Hepatocyte (in vitro differentiated cells): Measurements from ENCODE around the gene CLEC4D. TPM values are rescaled to one million over a fixed set of nuclear protein-coding genes. Genes with fewer than 3 reads are reported as not detected.

Experiments
- DNase-seq: peaks from one replicate; pipeline ENCODE4 v3.0.0-alpha.2; 2016; ENCODE audit warnings: low spot score
- H2AFZ ChIP-seq: fragments of 200-600 bp; sonication (generic); 2 replicates; pipeline ENCODE4 v1.6.0; 2016; ENCODE audit warnings: antibody characterized with exemption, mild to moderate bottlenecking
- H3K27ac ChIP-seq: fragments of 200-600 bp; sonication (generic); 2 replicates; pipeline ENCODE4 v1.5.1; 2016; ENCODE audit warnings: mild to moderate bottlenecking
- H3K27me3 ChIP-seq: fragments of 200-600 bp; sonication (generic); 2 replicates; pipeline ENCODE4 v1.6.1; 2016
- H3K36me3 ChIP-seq: fragments of 200-600 bp; sonication (generic); replicated peaks from 2 replicates; pipeline ENCODE4 v1.5.1; 2016; ENCODE audit warnings: low read depth; ENCODE audit not compliant: insufficient read depth
- H3K4me1 ChIP-seq: fragments of 200-600 bp; sonication (generic); 2 replicates; pipeline ENCODE4 v1.5.1; 2016; ENCODE audit warnings: mild to moderate bottlenecking, moderate library complexity; ENCODE audit not compliant: insufficient read depth
- H3K4me2 ChIP-seq: fragments of 200-600 bp; sonication (generic); 2 replicates; pipeline ENCODE4 v1.6.0; 2016
- H3K4me3 ChIP-seq: fragments of 200-600 bp; sonication (generic); 2 replicates; pipeline ENCODE4 v1.5.1; 2016; ENCODE audit warnings: mild to moderate bottlenecking
- H3K79me2 ChIP-seq: fragments of 200-600 bp; sonication (generic); 2 replicates; pipeline ENCODE4 v1.6.0; 2017; ENCODE audit warnings: mild to moderate bottlenecking
- H3K9me2 ChIP-seq: fragments of 200-600 bp; sonication (generic); replicated peaks from 2 replicates; pipeline ENCODE4 v1.6.0; 2017; ENCODE audit warnings: mild to moderate bottlenecking; ENCODE audit not compliant: insufficient read depth
- H3K9me3 ChIP-seq: fragments of 200-600 bp; sonication (generic); 2 replicates; pipeline ENCODE4 v1.5.1; 2016; ENCODE audit warnings: low read depth, mild to moderate bottlenecking
- H4K20me1 ChIP-seq: fragments of 200-600 bp; sonication (generic); 2 replicates; pipeline ENCODE4 v1.6.0; 2016; ENCODE audit warnings: mild to moderate bottlenecking; ENCODE audit not compliant: insufficient read depth, poor library complexity, severe bottlenecking
- CTCF ChIP-seq: fragments of 200-600 bp; sonication (generic); IDR thresholded peaks from 2 replicates; pipeline ENCODE4 v1.5.1; 2016; ENCODE audit warnings: antibody characterized with exemption, mild to moderate bottlenecking; ENCODE audit not compliant: poor library complexity
- EZH2 ChIP-seq: fragments of 200-600 bp; sonication (generic); IDR thresholded peaks from 2 replicates; pipeline ENCODE4 v1.6.1; 2016; ENCODE audit warnings: antibody characterized with exemption, mild to moderate bottlenecking, borderline replicate concordance
- EZH2phosphoT487 ChIP-seq: fragments of 200-600 bp; sonication (generic); IDR thresholded peaks from one replicate; pipeline ENCODE4 v1.6.1; 2018; ENCODE audit warnings: antibody characterized with exemption, mild to moderate bottlenecking, low read depth, moderate library complexity; ENCODE audit not compliant: unreplicated experiment, severe bottlenecking
- WGBS: methylation state at CpG from one replicate; pipeline ENCODE4 v1.1.6; 2016; ENCODE audit warnings: low lambda C conversion rate; ENCODE audit errors: missing lambda C conversion rate; 5-methylcytosine and 5-hydroxymethylcytosine counted together
- polyA plus RNA-seq: library from polyadenylated mRNA; unstranded; fragments of >200 nt; fragmentation: Nextera tagmentation; extraction: Ambion mirVana; gene quantifications from 2 replicates; pipeline ENCODE4 v1.2.1, GENCODE V29; 2016
- total RNA-seq: library from RNA; depleted of rRNA; stranded (reverse); fragments of >200 nt; gene quantifications from 2 replicates; pipeline ENCODE4 v1.2.3, GENCODE V29; 2014

The CLEC4D gene
- total and polyA plus RNA-seq, 2 experiments from 2014 or later = 0.10 TPM; not detected in 1

GRCh38 chr12:8554451-8555195 is 41.3 kb downstream of the CLEC4D start:
- H3K36me3 ChIP-seq = no peaks in the 10 kb centered on the region
- no peak overlapping the region for H3K4me3 ChIP-seq
- no peaks in the 10 kb centered on the region for H3K4me1 ChIP-seq
- no peak overlapping the region for H3K4me2 ChIP-seq
- no peaks in the 10 kb centered on the region for H3K27me3 ChIP-seq
- H3K27ac ChIP-seq = no peak overlapping the region
- no peaks in the 10 kb centered on the region for H3K9me2 ChIP-seq
- peak; percentile 22 for DNase-seq
- H3K9me3 ChIP-seq = no peaks in the 10 kb centered on the region
- H2AFZ ChIP-seq = no peak overlapping the region
- no peaks in the 10 kb centered on the region for H4K20me1 ChIP-seq
- 84% methylated on average over 5 of the region's 5 CpGs for WGBS
- TF ChIP-seq EZH2phosphoT487 (no peak), EZH2 (no peak), CTCF (no peak)
- H3K79me2 ChIP-seq = no peaks in the 10 kb centered on the region

- no peak overlapping the region for H3K27ac ChIP-seq
- DNase-seq = no peak
- H3K36me3 ChIP-seq = no peaks in the 10 kb centered on the region
- WGBS = 85% methylated on average over 2 of the region's 2 CpGs
- peaks cover 6% of the 10 kb centered on the region for H3K4me1 ChIP-seq
- H3K4me3 ChIP-seq = no peak overlapping the region
- no peaks in the 10 kb centered on the region for H3K9me3 ChIP-seq
- no peak overlapping the region for H2AFZ ChIP-seq
- H4K20me1 ChIP-seq = no peaks in the 10 kb centered on the region
- H3K4me2 ChIP-seq = no peak overlapping the region
- no peaks in the 10 kb centered on the region for H3K9me2 ChIP-seq
- no peaks in the 10 kb centered on the region for H3K79me2 ChIP-seq
- TF ChIP-seq EZH2phosphoT487 (no peak), CTCF (no peak), EZH2 (no peak)
- no peaks in the 10 kb centered on the region for H3K27me3 ChIP-seq
These were observed 43.3 kb downstream of the CLEC4D start for GRCh38 chr12:8556531-8557097.

- Histone ChIP-seq H3K4me2 (no peak overlapping the region), H3K9me3 (no peaks in the 10 kb centered on the region), H3K9me2 (no peaks in the 10 kb centered on the region), H3K36me3 (no peaks in the 10 kb centered on the region), H3K79me2 (no peaks in the 10 kb centered on the region), H2AFZ (no peak overlapping the region), H3K4me1 (peaks cover 6% of the 10 kb centered on the region), H4K20me1 (no peaks in the 10 kb centered on the region), H3K27me3 (no peaks in the 10 kb centered on the region), H3K27ac (no peak overlapping the region), H3K4me3 (no peak overlapping the region)
- DNase-seq = no peak
- TF ChIP-seq EZH2phosphoT487 (no peak), EZH2 (no peak), CTCF (no peak)
- WGBS = 76% methylated on average over 11 of the region's 11 CpGs
These were observed 46.4 kb downstream of the CLEC4D start for GRCh38 chr12:8559676-8560075.
